SK-N-SH (cell line): ENCODE measurements around the gene GNAT2. TPM values are rescaled to one million over a fixed set of nuclear protein-coding genes. Genes with fewer than 3 reads are reported as not detected.

Source experiments
- CTCF ChIA-PET: fragments of 300-600, 350-600 bp; formaldehyde crosslinking; extraction: SDS; loops from one replicate; lab custom pipeline; 2021; lab: Yijun Ruan, JAX
- POLR2A ChIA-PET: fragments of 350-600 bp; sonication (Branson Sonifier 250); formaldehyde crosslinking; extraction: SDS; loops from one replicate; lab custom pipeline; 2020; ENCODE audit warnings: antibody characterized with exemption, inconsistent platforms; lab: Yijun Ruan, JAX
- DNase-seq: peaks from one replicate; pipeline ENCODE4 v3.0.0; 2012
- H2AFZ ChIP-seq: fragments of 200-600 bp; sonication (generic); 2 replicates; pipeline ENCODE4 v1.8.1; 2016; ENCODE audit warnings: antibody characterized with exemption, mild to moderate bottlenecking, low read depth
- H3F3A ChIP-seq: fragments of 200-600 bp; sonication (generic); replicated peaks from 2 replicates; pipeline ENCODE3; 2016; ENCODE audit warnings: antibody characterized with exemption, mild to moderate bottlenecking; ENCODE audit not compliant: insufficient read depth
- H3K27ac ChIP-seq, 2 experiments: fragments of 200-500 bp in 1 of 2; fragments of 200-600 bp in 1 of 2; sonication (Bioruptor generic) in 1 of 2; sonication (generic), shearing (Covaris generic) in 1 of 2; 2 replicates each; pipeline versions ENCODE4 v1.5.1 to v1.6.1; 2014 to 2016; ENCODE audit warnings: low read depth in 2 of 2, inconsistent platforms in 1 of 2, low read length in 1 of 2, mild to moderate bottlenecking in 1 of 2, mixed read lengths in 1 of 2
- H3K27me3 ChIP-seq: fragments of 200-600 bp; sonication (generic), shearing (Covaris generic); 2 replicates; pipeline ENCODE4 v1.6.1; 2016; ENCODE audit warnings: mixed run types; ENCODE audit not compliant: insufficient read depth
- H3K36me3 ChIP-seq, 2 experiments: fragments of 200-500 bp in 1 of 2; fragments of 200-600 bp in 1 of 2; sonication (Bioruptor generic) in 1 of 2; sonication (generic) in 1 of 2; replicated peaks in 1 of 2; 2 replicates each; pipeline versions ENCODE3 to v1.5.1; 2014 to 2016; ENCODE audit warnings: low read length in 1 of 2, mild to moderate bottlenecking in 1 of 2; ENCODE audit not compliant: insufficient read depth in 2 of 2, control insufficient read depth in 1 of 2
- H3K4me1 ChIP-seq, 2 experiments: fragments of 200-500 bp in 1 of 2; fragments of 200-600 bp in 1 of 2; sonication (Bioruptor generic) in 1 of 2; sonication (generic), shearing (Covaris generic) in 1 of 2; 2 replicates each; pipeline versions ENCODE4 v1.5.1 to v1.6.1; 2014 to 2016; ENCODE audit warnings: low read depth in 1 of 2, low read length in 1 of 2, mixed run types in 1 of 2; ENCODE audit not compliant: insufficient read depth in 2 of 2, control insufficient read depth in 1 of 2
- H3K4me2 ChIP-seq: fragments of 200-600 bp; sonication (generic), shearing (Covaris generic); 2 replicates; pipeline ENCODE4 v1.6.1; 2017; ENCODE audit warnings: mixed run types
- H3K4me3 ChIP-seq, 2 experiments: fragments of 200-500 bp in 1 of 2; fragments of 200-600 bp in 1 of 2; sonication (Bioruptor generic) in 1 of 2; sonication (generic), shearing (Covaris generic) in 1 of 2; 2 replicates each; pipeline versions ENCODE4 v1.5.1 to v1.8.1; 2014 to 2016; ENCODE audit warnings: low read depth in 2 of 2, inconsistent platforms in 1 of 2, low read length in 1 of 2, mild to moderate bottlenecking in 1 of 2, mixed read lengths in 1 of 2, moderate library complexity in 1 of 2
- H3K79me2 ChIP-seq: fragments of 200-600 bp; sonication (generic); 2 replicates; pipeline ENCODE4 v1.8.1; 2017; ENCODE audit warnings: mild to moderate bottlenecking; ENCODE audit not compliant: insufficient read depth
- H3K9ac ChIP-seq: fragments of 200-600 bp; sonication (generic); 2 replicates; pipeline ENCODE4 v1.6.1; 2017; ENCODE audit warnings: mixed run types
- H3K9me2 ChIP-seq: fragments of 200-600 bp; sonication (generic); 2 replicates; pipeline ENCODE4 v1.6.1; 2017; ENCODE audit warnings: mixed run types
- H3K9me3 ChIP-seq: fragments of 200-600 bp; sonication (generic); 2 replicates; pipeline ENCODE4 v1.6.1; 2017; ENCODE audit warnings: mixed run types, mild to moderate bottlenecking, moderate library complexity
- H4K20me1 ChIP-seq: fragments of 200-600 bp; sonication (generic); 2 replicates; pipeline ENCODE4 v1.6.1; 2017; ENCODE audit warnings: mild to moderate bottlenecking, mixed run types; ENCODE audit not compliant: insufficient read depth
- CHD2 ChIP-seq: fragments of 150-350 bp; IDR thresholded peaks from 2 replicates; pipeline ENCODE4 v1.6.1; 2018; ENCODE audit warnings: low read length; ENCODE audit not compliant: partially characterized antibody
- ELF1 ChIP-seq: IDR thresholded peaks from 2 replicates; pipeline ENCODE4 v1.4.0; 2012
- IRF3 ChIP-seq: fragments of 150-350 bp; IDR thresholded peaks from 2 replicates; pipeline ENCODE4 v1.6.1; 2016; ENCODE audit warnings: mild to moderate bottlenecking, low read depth, low read length
- MEF2A ChIP-seq: IDR thresholded peaks from 2 replicates; pipeline ENCODE4 v1.4.0; 2012; ENCODE audit warnings: low read depth, borderline replicate concordance
- MXI1 ChIP-seq: IDR thresholded peaks from 2 replicates; pipeline ENCODE4 v1.6.1; 2012; ENCODE audit warnings: mild to moderate bottlenecking, low read depth, low read length, improper control_type of control experiment
- POLR2AphosphoS5 ChIP-seq: IDR thresholded peaks from 2 replicates; pipeline ENCODE4 v1.6.1; 2012; ENCODE audit warnings: low read depth, low read length
- RAD21 ChIP-seq: IDR thresholded peaks from 2 replicates; pipeline ENCODE4 v1.6.1; 2012; ENCODE audit warnings: mild to moderate bottlenecking, low read length
- RCOR1 ChIP-seq: fragments of 150-350 bp; IDR thresholded peaks from 2 replicates; pipeline ENCODE4 v1.6.1; 2017; ENCODE audit warnings: antibody characterized with exemption, low read length
- RXRA ChIP-seq: IDR thresholded peaks from 2 replicates; pipeline ENCODE4 v1.4.0; 2012; ENCODE audit warnings: low read depth, mild to moderate bottlenecking, borderline replicate concordance
- SMC3 ChIP-seq: IDR thresholded peaks from 2 replicates; pipeline ENCODE4 v1.6.1; 2012; ENCODE audit warnings: low read depth, low read length, improper control_type of control experiment
- TEAD4 ChIP-seq: IDR thresholded peaks from 2 replicates; pipeline ENCODE4 v1.4.0; 2012; ENCODE audit warnings: mild to moderate bottlenecking, borderline replicate concordance; ENCODE audit not compliant: insufficient read depth
- USF1 ChIP-seq: IDR thresholded peaks from 2 replicates; pipeline ENCODE4 v1.4.0; 2012; ENCODE audit warnings: low read depth, borderline replicate concordance
- USF2 ChIP-seq: fragments of 150-350 bp; IDR thresholded peaks from 2 replicates; pipeline ENCODE4 v1.6.1; 2017; ENCODE audit warnings: antibody characterized with exemption, low read length, low read depth, borderline replicate concordance
- WGBS: methylation state at CpG from one replicate; pipeline ENCODE4 v1.1.6; 2017; ENCODE audit warnings: low lambda C conversion rate; 5-methylcytosine and 5-hydroxymethylcytosine counted together
- polyA plus RNA-seq, 3 experiments: library from polyadenylated mRNA; depleted of rRNA; stranded (reverse); fragments of >200 nt; gene quantifications; 2 replicates each; pipeline ENCODE4 v1.2.3, GENCODE V29; 2012
- TF ChIP-seq, protein P1 (sequence below): IDR thresholded peaks from 2 replicates; pipeline ENCODE4 v1.4.0; 2012; ENCODE audit warnings: low read depth, borderline replicate concordance
- TF ChIP-seq, protein P2 (sequence below): IDR thresholded peaks from 2 replicates; pipeline ENCODE4; 2012

GNAT2 gene
- polyA plus RNA-seq, 1 of the 3 experiments (the other 2 are of a cell fraction), result 0.16 TPM

DNA sequence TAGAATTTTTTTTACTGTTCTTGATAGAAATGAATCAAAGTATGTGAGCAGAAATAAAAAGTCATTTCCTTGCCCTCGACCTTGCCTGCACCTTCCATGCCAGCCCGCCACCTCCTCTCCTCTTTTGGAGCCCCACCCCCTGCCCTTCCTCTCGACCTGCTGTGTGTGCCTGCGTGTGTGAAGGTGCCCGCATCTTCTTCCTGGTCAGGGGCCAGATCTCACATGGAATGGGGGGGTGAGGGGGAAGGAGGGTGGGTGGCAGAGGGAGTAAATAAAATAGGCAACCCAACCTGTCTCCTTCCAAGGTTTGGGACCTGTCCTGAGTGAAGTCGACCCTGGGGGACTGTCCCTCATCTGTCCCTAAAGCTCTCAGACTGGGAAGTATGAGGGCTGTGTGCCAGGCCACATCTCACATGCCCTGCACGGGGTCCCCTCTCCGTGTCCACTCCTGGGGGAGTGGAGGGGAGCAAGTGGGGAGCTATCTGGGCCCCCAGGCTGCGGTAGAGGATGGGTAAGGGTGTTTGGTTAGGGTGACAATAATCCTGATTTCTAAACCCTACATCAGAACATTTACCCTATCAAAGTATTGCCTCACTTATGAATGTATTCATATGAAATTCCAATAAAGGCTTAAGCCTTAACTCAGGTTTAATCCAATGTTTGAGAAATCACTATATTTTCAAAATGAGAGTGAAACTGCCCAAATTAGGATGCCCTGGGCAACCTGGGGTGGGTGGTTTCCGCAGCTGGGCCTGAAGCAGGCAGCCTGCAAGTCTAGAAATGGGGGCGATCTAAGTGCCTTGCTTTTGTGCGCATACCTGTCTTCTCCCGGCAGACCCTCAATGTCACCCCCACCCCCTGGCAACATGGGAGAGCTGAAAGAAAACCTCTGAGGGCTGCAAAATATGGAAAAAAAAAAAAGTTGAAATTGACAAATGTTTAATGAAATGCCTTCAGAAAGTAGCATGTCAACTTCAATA lies 15.6 kb upstream of the GNAT2 start:
- DNase-seq, result peak; percentile 7
- peak overlapping the region in 1 of 2 experiments; percentile 98; a peak in 2 of 4 replicates for H3K27ac ChIP-seq
- ChIA-PET POLR2A (interaction anchor here (0.8 to 1.0 kb wide), 2 partner anchors 9 to 87 kb away, joined by 3 to 5 read pairs; partner anchors contain the start of gene GNAI3), CTCF (interaction anchor here (0.6 to 9.5 kb wide), 10 partner anchors 7 to 327 kb away, joined by 3 to 169 read pairs (median 21); partner anchors contain the start of genes AMPD2, GNAI3 and GNAT2)
- no peaks in the 10 kb centered on the region for H3K79me2 ChIP-seq
- no peaks in the 10 kb centered on the region for H3K9me2 ChIP-seq
- H3K9me3 ChIP-seq, result no peaks in the 10 kb centered on the region; the same call in 1 of the 2 replicates
- H3K27me3 ChIP-seq, result no peaks in the 10 kb centered on the region
- H3K9ac ChIP-seq, result no peak overlapping the region
- H2AFZ ChIP-seq, result no peak overlapping the region
- H3K4me1 ChIP-seq, result peaks cover 7 to 88% of the 10 kb centered on the region in 2 experiments; a peak in 3 of 4 replicates
- H3K4me3 ChIP-seq, result no peak overlapping the region
- 79% methylated on average over 11 of the region's 13 CpGs for WGBS
- H3F3A ChIP-seq, result peaks cover 4% of the 10 kb centered on the region
- H3K36me3 ChIP-seq, result peaks cover 19 to 20% of the 10 kb centered on the region in 2 experiments
- TF ChIP-seq USF1, result no peak
- no peak for TF ChIP-seq CHD2
- no peak for TF ChIP-seq IRF3
- TF ChIP-seq, all 33 proteins: peak for 0
- no peak overlapping the region for H3K4me2 ChIP-seq
- H4K20me1 ChIP-seq, result no peaks in the 10 kb centered on the region

DNA sequence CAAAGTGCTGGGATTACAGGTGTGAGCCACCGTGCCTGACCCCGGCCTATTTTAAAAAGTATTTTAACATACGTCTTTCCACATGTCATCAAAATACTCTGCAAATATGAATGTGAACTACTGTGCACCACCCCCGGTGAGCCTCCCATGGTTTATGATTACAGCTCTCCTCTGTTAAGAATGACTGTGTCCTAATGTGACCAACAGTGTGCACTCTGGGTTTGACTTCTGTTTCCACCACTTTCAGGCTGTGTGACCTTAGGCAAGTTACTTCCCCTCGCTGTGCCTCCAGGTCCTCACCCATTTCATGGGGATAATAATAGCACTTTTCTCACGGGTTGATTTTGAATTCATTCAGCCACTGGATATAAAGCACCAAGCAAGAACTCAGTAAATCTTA lies 14.9 kb upstream of the GNAT2 start:
- Histone ChIP-seq H4K20me1 (no peaks in the 10 kb centered on the region), H3F3A (peaks cover 4% of the 10 kb centered on the region), H3K9me3 (no peaks in the 10 kb centered on the region; the same call in 1 of the 2 replicates), H3K4me3 (no peak overlapping the region), H3K79me2 (no peaks in the 10 kb centered on the region), H3K36me3 (peaks cover 20 to 26% of the 10 kb centered on the region in 2 experiments), H3K4me1 (peaks cover 7 to 84% of the 10 kb centered on the region in 2 experiments; a peak in 3 of 4 replicates), H3K27ac (peak overlapping the region in 1 of 2 experiments; percentile 98; a peak in 1 of 4 replicates), H3K9ac (no peak overlapping the region), H3K27me3 (no peaks in the 10 kb centered on the region), H3K4me2 (no peak overlapping the region), H3K9me2 (no peaks in the 10 kb centered on the region), H2AFZ (no peak overlapping the region)
- 91% methylated on average over 6 of the region's 6 CpGs for WGBS
- DNase-seq, result no peak
- ChIA-PET CTCF (interaction anchor here (2.8 to 4.2 kb wide), 2 partner anchors 15 to 88 kb away, joined by 14 to 28 read pairs; no protein-coding TSS in a partner anchor), POLR2A (no interaction called here)
- TF ChIP-seq RCOR1, result no peak
- TF ChIP-seq USF2, result no peak
- no peak for TF ChIP-seq TEAD4
- no peak for TF ChIP-seq MEF2A
- TF ChIP-seq USF1, result no peak
- TF ChIP-seq RAD21, result no peak
- TF ChIP-seq SMC3, result no peak
- TF ChIP-seq CHD2, result no peak
- no peak for TF ChIP-seq MXI1
- no peak for TF ChIP-seq RXRA
- TF ChIP-seq, protein P1, sequence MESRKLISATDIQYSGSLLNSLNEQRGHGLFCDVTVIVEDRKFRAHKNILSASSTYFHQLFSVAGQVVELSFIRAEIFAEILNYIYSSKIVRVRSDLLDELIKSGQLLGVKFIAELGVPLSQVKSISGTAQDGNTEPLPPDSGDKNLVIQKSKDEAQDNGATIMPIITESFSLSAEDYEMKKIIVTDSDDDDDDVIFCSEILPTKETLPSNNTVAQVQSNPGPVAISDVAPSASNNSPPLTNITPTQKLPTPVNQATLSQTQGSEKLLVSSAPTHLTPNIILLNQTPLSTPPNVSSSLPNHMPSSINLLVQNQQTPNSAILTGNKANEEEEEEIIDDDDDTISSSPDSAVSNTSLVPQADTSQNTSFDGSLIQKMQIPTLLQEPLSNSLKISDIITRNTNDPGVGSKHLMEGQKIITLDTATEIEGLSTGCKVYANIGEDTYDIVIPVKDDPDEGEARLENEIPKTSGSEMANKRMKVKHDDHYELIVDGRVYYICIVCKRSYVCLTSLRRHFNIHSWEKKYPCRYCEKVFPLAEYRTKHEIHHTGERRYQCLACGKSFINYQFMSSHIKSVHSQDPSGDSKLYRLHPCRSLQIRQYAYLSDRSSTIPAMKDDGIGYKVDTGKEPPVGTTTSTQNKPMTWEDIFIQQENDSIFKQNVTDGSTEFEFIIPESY, result no peak
- TF ChIP-seq, protein P2, sequence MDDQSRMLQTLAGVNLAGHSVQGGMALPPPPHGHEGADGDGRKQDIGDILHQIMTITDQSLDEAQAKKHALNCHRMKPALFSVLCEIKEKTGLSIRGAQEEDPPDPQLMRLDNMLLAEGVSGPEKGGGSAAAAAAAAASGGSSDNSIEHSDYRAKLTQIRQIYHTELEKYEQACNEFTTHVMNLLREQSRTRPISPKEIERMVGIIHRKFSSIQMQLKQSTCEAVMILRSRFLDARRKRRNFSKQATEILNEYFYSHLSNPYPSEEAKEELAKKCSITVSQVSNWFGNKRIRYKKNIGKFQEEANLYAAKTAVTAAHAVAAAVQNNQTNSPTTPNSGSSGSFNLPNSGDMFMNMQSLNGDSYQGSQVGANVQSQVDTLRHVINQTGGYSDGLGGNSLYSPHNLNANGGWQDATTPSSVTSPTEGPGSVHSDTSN, result no peak
- TF ChIP-seq IRF3, result no peak
- no peak for TF ChIP-seq POLR2AphosphoS5
- TF ChIP-seq ELF1, result no peak
